HG03066 (cell line): Measurements from ENCODE around the gene NDUFA7.
"Not testable (repeated sequence)": the region's sequence is repeated elsewhere in the genome, so short reads cannot be mapped to it uniquely, and the experiment has no call there.

ENCODE experiments used
- ATAC-seq: cut with Tn5 transposase; IDR thresholded peaks from one replicate; pipeline ENCODE4 v1.9.1; 2021; ENCODE audit warnings: low read depth; ENCODE audit not compliant: unreplicated experiment

Gene NDUFA7

GRCh38 chr19:8291337-8291736 lies 29.8 kb downstream of the NDUFA7 start:
- ATAC-seq: not testable (repeated sequence)

GRCh38 chr19:8276508-8276907 lies 44.7 kb downstream of the NDUFA7 start:
- ATAC-seq: not testable (repeated sequence)

- no peak for ATAC-seq
These were observed 51.5 kb downstream of the NDUFA7 start for GRCh38 chr19:8269724-8270123.

- no peak for ATAC-seq
These were observed 55.3 kb downstream of the NDUFA7 start for GRCh38 chr19:8265872-8266271.

GRCh38 chr19:8264248-8264647 lies 56.9 kb downstream of the NDUFA7 start:
- ATAC-seq: not testable (repeated sequence)

DNA sequence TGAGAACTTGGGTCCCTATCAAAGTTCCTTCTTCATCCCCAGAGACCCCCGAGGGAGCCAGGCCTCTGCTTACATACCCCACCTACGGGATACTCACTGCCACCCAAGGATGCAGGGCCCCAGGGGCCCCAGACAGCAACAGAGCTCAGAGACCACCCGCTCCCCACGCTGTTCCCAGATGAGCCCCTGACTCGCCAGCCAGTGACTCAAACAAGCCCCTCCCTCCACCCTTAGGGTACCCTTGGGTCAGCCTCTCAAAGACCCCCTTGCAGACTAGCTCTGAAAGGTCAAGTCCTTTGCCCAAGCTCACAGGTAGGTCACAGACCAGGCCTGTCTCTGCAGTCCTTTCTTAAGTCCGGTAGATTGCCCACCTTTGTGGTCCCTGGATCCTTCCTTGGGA lies 58.7 kb downstream of the NDUFA7 start:
- no peak for ATAC-seq

DNA sequence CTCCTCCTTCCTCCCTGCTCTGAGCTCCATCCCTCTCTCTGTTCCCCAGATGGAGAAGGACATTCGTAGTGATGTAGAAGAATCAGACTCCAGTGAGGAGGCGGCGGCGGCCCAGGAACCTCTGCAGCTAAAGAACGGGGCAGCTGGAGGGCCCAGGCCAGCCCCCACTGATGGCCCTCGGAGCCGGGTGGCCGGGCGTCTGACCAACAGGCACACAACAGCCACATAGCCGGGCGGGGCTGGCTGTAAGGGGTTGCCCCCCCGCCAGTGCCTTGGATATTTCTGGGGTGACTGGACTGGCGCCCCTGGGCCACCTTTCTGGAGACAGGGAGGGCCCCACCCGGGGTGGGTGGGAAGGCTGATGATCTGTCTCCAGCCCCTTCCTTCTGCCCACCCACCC lies 59.3 kb downstream of the NDUFA7 start:
- ATAC-seq: no peak

GRCh38 chr19:8261347-8261746 lies 59.8 kb downstream of the NDUFA7 start:
- no peak for ATAC-seq
